GM19025 (cell line): ENCODE measurements around the gene ZBTB7A.

Source experiments
- ATAC-seq: cut with Tn5 transposase; IDR thresholded peaks from one replicate; pipeline ENCODE4 v1.9.1; 2021; ENCODE audit warnings: mild to moderate bottlenecking, low read depth, moderate library complexity; ENCODE audit not compliant: unreplicated experiment

Gene ZBTB7A

GRCh38 chr19:4038661-4039423 is 27.9 kb downstream of the ZBTB7A start:
- ATAC-seq = no peak

GRCh38 chr19:4038057-4038456 is 28.6 kb downstream of the ZBTB7A start:
- ATAC-seq = no peak

- ATAC-seq = no peak
These were observed 29.3 kb downstream of the ZBTB7A start for GRCh38 chr19:4037301-4037949.

- ATAC-seq = no peak
These were observed 30.0 kb downstream of the ZBTB7A start for GRCh38 chr19:4036576-4037300.

GRCh38 chr19:4035582-4035981 is 31.1 kb downstream of the ZBTB7A start:
- no peak for ATAC-seq

- no peak for ATAC-seq
These were observed 31.6 kb downstream of the ZBTB7A start for GRCh38 chr19:4035018-4035566.

- ATAC-seq = no peak
These were observed 32.4 kb downstream of the ZBTB7A start for GRCh38 chr19:4034048-4035017.

- ATAC-seq = no peak
These were observed 33.4 kb downstream of the ZBTB7A start for GRCh38 chr19:4033028-4033956.

GRCh38 chr19:4032436-4032835 is 34.3 kb downstream of the ZBTB7A start:
- ATAC-seq = no peak

GRCh38 chr19:4031420-4031819 is 35.3 kb downstream of the ZBTB7A start:
- ATAC-seq = no peak

- ATAC-seq = no peak
These were observed 35.7 kb downstream of the ZBTB7A start for GRCh38 chr19:4030981-4031380.

- ATAC-seq = no peak
These were observed 36.1 kb downstream of the ZBTB7A start for GRCh38 chr19:4030552-4030951.

- ATAC-seq = no peak
These were observed 37.5 kb downstream of the ZBTB7A start for GRCh38 chr19:4029247-4029614.

GRCh38 chr19:4028334-4029246 is 38.1 kb downstream of the ZBTB7A start:
- ATAC-seq = no peak

- ATAC-seq = no peak
These were observed 39.6 kb downstream of the ZBTB7A start for GRCh38 chr19:4027146-4027545.

GRCh38 chr19:4025317-4025716 is 41.4 kb downstream of the ZBTB7A start:
- ATAC-seq = no peak

GRCh38 chr19:4023600-4024398 is 42.9 kb downstream of the ZBTB7A start:
- no peak for ATAC-seq
